22Rv1 (cell line): ENCODE measurements around the gene MGAT3.

Source experiments
- H3K27ac ChIP-seq: fragments of 450-650 bp; 2 replicates; pipeline ENCODE4 v1.5.1; 2017
- CTCF ChIP-seq: fragments of 450-650 bp; IDR thresholded peaks from 2 replicates; pipeline ENCODE4 v1.5.1; 2017; ENCODE audit warnings: mild to moderate bottlenecking
- ZFX ChIP-seq: fragments of 450-650 bp; IDR thresholded peaks from 2 replicates; pipeline ENCODE4 v1.6.1; 2017; ENCODE audit warnings: antibody characterized with exemption, borderline replicate concordance

MGAT3 gene

GRCh38 chr22:39513791-39514190 lies 57.0 kb downstream of the MGAT3 start:
- TF ChIP-seq CTCF (no peak), ZFX (no peak)
- no peak overlapping the region for H3K27ac ChIP-seq

GRCh38 chr22:39514373-39514973 lies 57.7 kb downstream of the MGAT3 start:
- TF ChIP-seq CTCF = peak; percentile 84
- no peak for TF ChIP-seq ZFX
- H3K27ac ChIP-seq = no peak overlapping the region

- H3K27ac ChIP-seq = no peak overlapping the region
- TF ChIP-seq CTCF = no peak
- no peak for TF ChIP-seq ZFX
Measured at GRCh38 chr22:39515266-39516050, 58.6 kb downstream of the MGAT3 start.

GRCh38 chr22:39517470-39517869 lies 60.7 kb downstream of the MGAT3 start:
- TF ChIP-seq ZFX (no peak), CTCF (no peak)
- H3K27ac ChIP-seq = peak overlapping the region; percentile 99

- peak overlapping the region; percentile 99 for H3K27ac ChIP-seq
Measured at GRCh38 chr22:39518144-39518786, 61.5 kb downstream of the MGAT3 start.

GRCh38 chr22:39518996-39519680 lies 62.3 kb downstream of the MGAT3 start:
- peak overlapping the region; percentile 99 for H3K27ac ChIP-seq
- no peak for TF ChIP-seq CTCF
- no peak for TF ChIP-seq ZFX

More at GRCh38 chr22:39518144-39518786, 61.5 kb downstream of the MGAT3 start:
- TF ChIP-seq CTCF (no peak), ZFX (no peak)
